Trophoblast cell (in vitro differentiated cells and primary cell): Measurements from ENCODE around the gene IL22RA1.

Source experiments
- DNase-seq, 2 donors: peaks; one replicate each; pipeline ENCODE4 v3.0.0-alpha.2; 2016
- H2AFZ ChIP-seq: 2 replicates; pipeline ENCODE4 v1.6.1; 2013; ENCODE audit warnings: low read length, moderate library complexity, mild to moderate bottlenecking; ENCODE audit not compliant: insufficient read depth, poor library complexity
- H2AK5ac ChIP-seq: 2 replicates; pipeline ENCODE4 v1.6.1; 2013; ENCODE audit warnings: mild to moderate bottlenecking, low read length
- H2BK120ac ChIP-seq: 2 replicates; pipeline ENCODE4 v1.6.1; 2013; ENCODE audit warnings: low read length, mild to moderate bottlenecking, moderate library complexity; ENCODE audit not compliant: insufficient read depth, poor library complexity
- H2BK12ac ChIP-seq: 2 replicates; pipeline ENCODE4 v1.6.1; 2013; ENCODE audit warnings: mild to moderate bottlenecking, low read length, moderate library complexity
- H2BK5ac ChIP-seq: 2 replicates; pipeline ENCODE4 v1.6.1; 2013; ENCODE audit warnings: low read length, low read depth, moderate library complexity, mild to moderate bottlenecking; ENCODE audit not compliant: poor library complexity
- H3K14ac ChIP-seq: 2 replicates; pipeline ENCODE4 v1.6.1; 2013; ENCODE audit warnings: mild to moderate bottlenecking, low read length
- H3K18ac ChIP-seq: 2 replicates; pipeline ENCODE4 v1.6.1; 2013; ENCODE audit warnings: mild to moderate bottlenecking, low read length
- H3K23ac ChIP-seq: 2 replicates; pipeline ENCODE4 v1.6.1; 2013; ENCODE audit warnings: low read length
- H3K27ac ChIP-seq: 2 replicates; pipeline ENCODE4 v1.5.1; 2013; ENCODE audit warnings: low read depth, mild to moderate bottlenecking, inconsistent platforms, low read length, moderate library complexity
- H3K27me3 ChIP-seq: 2 replicates; pipeline ENCODE4 v1.6.1; 2013; ENCODE audit warnings: inconsistent platforms, mild to moderate bottlenecking, low read length, moderate library complexity; ENCODE audit not compliant: insufficient read depth
- H3K36me3 ChIP-seq, 2 experiments: 1 replicate in 1 of 2; 2 replicates in 1 of 2; pipeline ENCODE4 v1.6.1; 2013; ENCODE audit warnings: low read length in 2 of 2, mild to moderate bottlenecking in 2 of 2, moderate library complexity in 1 of 2; ENCODE audit not compliant: insufficient read depth in 2 of 2, control insufficient read depth in 1 of 2
- H3K4ac ChIP-seq: 2 replicates; pipeline ENCODE4 v1.6.1; 2013; ENCODE audit warnings: low read depth, mild to moderate bottlenecking, low read length, moderate library complexity
- H3K4me1 ChIP-seq, 2 experiments: 1 replicate in 1 of 2; 2 replicates in 1 of 2; pipeline ENCODE4 v1.6.1; 2013; ENCODE audit warnings: low read length in 2 of 2, mild to moderate bottlenecking in 2 of 2, moderate library complexity in 1 of 2; ENCODE audit not compliant: insufficient read depth in 2 of 2, control insufficient read depth in 1 of 2
- H3K4me2 ChIP-seq: 2 replicates; pipeline ENCODE4 v1.6.1; 2013; ENCODE audit warnings: inconsistent platforms, mild to moderate bottlenecking, low read length, moderate library complexity
- H3K4me3 ChIP-seq: 2 replicates; pipeline ENCODE4 v1.5.1; 2013; ENCODE audit warnings: mild to moderate bottlenecking, low read depth, low read length, inconsistent platforms
- H3K79me1 ChIP-seq: one replicate; pipeline ENCODE4 v1.6.1; 2013; ENCODE audit warnings: low read length
- H3K79me2 ChIP-seq: 2 replicates; pipeline ENCODE4 v1.6.1; 2013; ENCODE audit warnings: low read length, mild to moderate bottlenecking; ENCODE audit not compliant: control insufficient read depth, insufficient read depth, poor library complexity
- H3K9ac ChIP-seq: 2 replicates; pipeline ENCODE4 v1.6.1; 2013; ENCODE audit warnings: mild to moderate bottlenecking, low read length
- H3K9me3 ChIP-seq: 2 replicates; pipeline ENCODE4 v1.6.1; 2013; ENCODE audit warnings: low read depth, mild to moderate bottlenecking, control low read depth, inconsistent platforms, low read length; ENCODE audit not compliant: insufficient read depth
- H4K12ac ChIP-seq: 2 replicates; pipeline ENCODE4 v1.6.1; 2013; ENCODE audit warnings: low read depth, mild to moderate bottlenecking, low read length, moderate library complexity
- H4K8ac ChIP-seq: 2 replicates; pipeline ENCODE4 v1.6.1; 2013; ENCODE audit warnings: low read depth, mild to moderate bottlenecking, low read length, moderate library complexity
- H4K91ac ChIP-seq: one replicate; pipeline ENCODE4 v1.6.1; 2013; ENCODE audit warnings: low read depth, mild to moderate bottlenecking, low read length, moderate library complexity
- WGBS: extraction: QIAGEN DNeasy Blood & Tissue Kit; methylation state at CpG from one replicate; pipeline ENCODE4 v1.1.7; 2013; ENCODE audit warnings: missing lambda C conversion rate; ENCODE audit not compliant: insufficient read length, insufficient coverage; ENCODE audit errors: extremely low coverage; 5-methylcytosine and 5-hydroxymethylcytosine counted together

The IL22RA1 gene

GRCh38 chr1:24172598-24172997, 29.7 kb upstream of the IL22RA1 start:
- no CpG with 5 or more reads among the region's 5 CpGs for WGBS
- H2BK120ac ChIP-seq, result no peak overlapping the region

DNA sequence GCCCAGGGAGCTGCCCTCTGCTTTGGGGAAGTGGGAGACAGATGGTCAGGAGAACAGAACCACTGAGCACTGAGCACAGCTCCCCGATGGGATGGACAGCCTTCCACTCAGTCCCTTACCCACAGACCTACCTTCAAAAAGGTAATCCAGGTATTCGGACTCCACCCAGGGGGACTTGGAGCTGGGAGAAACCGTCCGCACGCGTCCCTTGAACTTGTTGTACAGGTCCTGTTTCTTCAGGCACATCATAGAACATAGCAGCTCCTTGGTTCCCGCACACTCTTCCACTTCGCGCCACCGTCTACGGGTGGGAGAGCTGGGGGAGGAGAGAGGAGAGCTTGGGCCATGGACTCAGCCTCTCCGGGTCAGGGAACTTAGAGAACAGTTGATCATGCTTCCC, 26.3 kb upstream of the IL22RA1 start:
- Histone ChIP-seq H3K14ac (no peak overlapping the region), H4K12ac (no peak overlapping the region), H3K4me2 (no peak overlapping the region), H3K18ac (no peak overlapping the region), H4K91ac (no peak overlapping the region), H3K27ac (no peak overlapping the region), H3K4me1 (no peaks in the 10 kb centered on the region), H3K4me3 (no peak overlapping the region), H2AFZ (no peak overlapping the region), H2BK12ac (no peak overlapping the region), H3K9ac (no peak overlapping the region), H3K79me2 (no peaks in the 10 kb centered on the region), H3K27me3 (no peaks in the 10 kb centered on the region), H2AK5ac (no peak overlapping the region), H2BK5ac (no peak overlapping the region), H3K79me1 (no peaks in the 10 kb centered on the region), H3K4ac (no peak overlapping the region), H2BK120ac (no peak overlapping the region), H4K8ac (no peak overlapping the region), H3K9me3 (no peaks in the 10 kb centered on the region), H3K36me3 (peaks cover 7 to 10% of the 10 kb centered on the region in 2 experiments), H3K23ac (no peak overlapping the region)
- DNase-seq, result no peak
- no CpG with 5 or more reads among the region's 12 CpGs for WGBS

More at GRCh38 chr1:24172598-24172997, 29.7 kb upstream of the IL22RA1 start:
- Histone ChIP-seq H3K79me1 (no peaks in the 10 kb centered on the region), H3K14ac (no peak overlapping the region), H3K23ac (no peak overlapping the region), H3K79me2 (no peaks in the 10 kb centered on the region), H2BK12ac (no peak overlapping the region), H3K4me3 (no peak overlapping the region), H3K9me3 (no peaks in the 10 kb centered on the region), H3K27me3 (no peaks in the 10 kb centered on the region), H4K12ac (no peak overlapping the region), H3K36me3 (peaks cover 5% of the 10 kb centered on the region in 2 experiments), H2BK5ac (no peak overlapping the region), H3K27ac (no peak overlapping the region), H3K4me1 (no peaks in the 10 kb centered on the region), H2AFZ (no peak overlapping the region), H3K18ac (no peak overlapping the region), H4K8ac (no peak overlapping the region), H4K91ac (no peak overlapping the region), H3K4me2 (no peak overlapping the region), H3K9ac (no peak overlapping the region), H3K4ac (no peak overlapping the region), H2AK5ac (no peak overlapping the region)
- DNase-seq, result no peak

DNA sequence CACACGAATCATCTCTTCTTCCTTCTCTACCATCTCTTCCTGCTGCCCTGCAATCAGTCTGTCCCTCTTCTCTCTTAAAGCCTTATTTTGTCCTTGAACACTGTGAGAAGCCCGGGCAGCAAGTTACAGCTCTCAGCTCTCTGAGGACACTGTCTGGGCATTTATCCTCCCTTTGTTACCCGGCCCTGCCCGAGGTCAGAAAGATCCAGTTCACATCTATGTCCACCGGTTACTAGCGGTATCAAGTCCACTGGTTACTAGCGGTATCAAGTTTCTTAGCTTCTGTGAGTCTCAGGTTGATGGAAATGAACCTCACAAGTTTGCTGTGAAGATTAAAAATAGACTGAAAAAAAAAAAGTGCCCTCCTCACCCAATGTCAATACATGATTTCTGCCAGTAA, 25.3 kb upstream of the IL22RA1 start:
- no peaks in the 10 kb centered on the region for H3K9me3 ChIP-seq
- H2BK12ac ChIP-seq, result no peak overlapping the region
- no peak overlapping the region for H2AK5ac ChIP-seq
- peaks cover 7 to 10% of the 10 kb centered on the region in 2 experiments for H3K36me3 ChIP-seq
- H3K18ac ChIP-seq, result no peak overlapping the region
- DNase-seq, result no peak
- no peaks in the 10 kb centered on the region for H3K79me1 ChIP-seq
- H4K8ac ChIP-seq, result no peak overlapping the region
- no peak overlapping the region for H4K91ac ChIP-seq
- no peak overlapping the region for H3K4me2 ChIP-seq
- H3K27ac ChIP-seq, result no peak overlapping the region
- H2BK5ac ChIP-seq, result no peak overlapping the region
- no peak overlapping the region for H2AFZ ChIP-seq
- no peaks in the 10 kb centered on the region for H3K4me1 ChIP-seq
- H3K9ac ChIP-seq, result no peak overlapping the region
- no peak overlapping the region for H3K14ac ChIP-seq
- H3K27me3 ChIP-seq, result no peaks in the 10 kb centered on the region
- no peak overlapping the region for H3K23ac ChIP-seq
- no peak overlapping the region for H4K12ac ChIP-seq
- H2BK120ac ChIP-seq, result no peak overlapping the region
- H3K79me2 ChIP-seq, result no peaks in the 10 kb centered on the region
- H3K4me3 ChIP-seq, result no peak overlapping the region
- H3K4ac ChIP-seq, result no peak overlapping the region
- WGBS, result no CpG with 5 or more reads among the region's 7 CpGs

DNA sequence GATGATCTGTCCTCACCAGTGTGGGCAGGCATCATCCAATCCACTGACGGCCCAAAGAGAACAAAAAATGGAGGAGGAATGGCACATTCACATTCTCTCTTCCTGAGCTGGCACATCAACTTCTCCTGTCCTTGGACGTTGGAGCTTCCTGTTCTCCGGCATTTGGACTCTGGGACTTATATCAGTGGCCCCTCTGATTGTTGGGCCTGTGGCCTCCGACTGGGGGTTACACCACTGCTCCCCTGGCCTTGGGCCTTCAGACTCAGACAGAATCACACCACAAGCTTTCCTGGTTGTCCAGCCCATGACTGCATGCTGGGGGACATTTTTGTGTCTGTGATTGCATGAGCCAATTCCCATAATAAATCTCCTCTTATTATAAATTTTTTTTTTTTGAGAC, 24.1 kb upstream of the IL22RA1 start:
- Histone ChIP-seq H4K12ac (no peak overlapping the region), H3K18ac (no peak overlapping the region), H3K4me1 (no peaks in the 10 kb centered on the region), H3K4ac (no peak overlapping the region), H3K14ac (no peak overlapping the region), H3K4me3 (no peak overlapping the region), H3K23ac (no peak overlapping the region), H2BK12ac (no peak overlapping the region), H3K79me2 (no peaks in the 10 kb centered on the region), H3K4me2 (no peak overlapping the region), H2BK5ac (no peak overlapping the region), H2BK120ac (no peak overlapping the region), H2AK5ac (no peak overlapping the region), H3K9ac (no peak overlapping the region), H3K27me3 (no peaks in the 10 kb centered on the region), H3K79me1 (no peaks in the 10 kb centered on the region), H3K27ac (no peak overlapping the region), H4K91ac (no peak overlapping the region), H3K9me3 (no peaks in the 10 kb centered on the region), H4K8ac (no peak overlapping the region), H3K36me3 (peaks cover 7 to 10% of the 10 kb centered on the region in 2 experiments), H2AFZ (no peak overlapping the region)
- no peak for DNase-seq
- no CpG with 5 or more reads among the region's 4 CpGs for WGBS
